Measurements from ENCODE around the gene TMEM134.
"Not testable (repeated sequence)": the region's sequence is repeated elsewhere in the genome, so short reads cannot be mapped to it uniquely, and the experiment has no call there.

Gene TMEM134

DNA sequence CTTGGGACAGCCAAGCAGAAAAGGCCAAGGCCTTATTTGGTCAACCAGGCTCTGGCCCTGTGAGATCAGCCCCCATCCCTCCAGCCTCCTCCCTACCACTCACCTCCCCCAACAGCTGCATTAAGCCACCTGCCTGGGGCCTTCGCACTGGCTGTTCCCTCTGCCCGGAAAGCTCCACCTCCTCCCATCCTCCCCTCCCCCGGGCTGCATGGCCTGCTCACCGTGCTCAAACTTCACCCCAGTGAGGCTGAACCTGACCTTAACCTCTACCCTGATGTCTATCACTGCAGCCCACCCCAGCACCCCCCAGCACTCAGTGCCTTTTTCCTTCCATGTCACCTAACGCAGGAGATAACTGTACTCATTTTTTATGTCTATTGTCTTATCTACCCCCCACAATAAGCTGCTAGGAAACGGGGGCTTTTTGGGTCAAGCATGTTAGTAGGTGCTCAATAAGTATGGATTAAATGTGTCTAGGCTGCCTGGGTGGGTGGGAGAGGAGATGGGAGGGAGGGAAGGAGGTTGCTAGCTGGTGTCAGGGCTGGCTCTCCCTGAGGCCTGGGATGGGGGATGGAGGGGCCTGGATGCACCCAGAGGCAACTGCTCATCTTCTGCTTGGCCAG is 32.5 kb downstream of the TMEM134 start:
- DNase-seq, result no peak

- DNase-seq, result no peak
Observed at GRCh38 chr11:67435727-67436458, 33.2 kb downstream of the TMEM134 start.

GRCh38 chr11:67435031-67435726 is 33.9 kb downstream of the TMEM134 start:
- no peak for DNase-seq

- DNase-seq, result no peak
Observed at GRCh38 chr11:67434395-67434881, 34.6 kb downstream of the TMEM134 start.

GRCh38 chr11:67433536-67434394 is 35.3 kb downstream of the TMEM134 start:
- DNase-seq, result no peak

- no peak for DNase-seq
Observed at GRCh38 chr11:67432655-67433349, 36.2 kb downstream of the TMEM134 start.

DNA sequence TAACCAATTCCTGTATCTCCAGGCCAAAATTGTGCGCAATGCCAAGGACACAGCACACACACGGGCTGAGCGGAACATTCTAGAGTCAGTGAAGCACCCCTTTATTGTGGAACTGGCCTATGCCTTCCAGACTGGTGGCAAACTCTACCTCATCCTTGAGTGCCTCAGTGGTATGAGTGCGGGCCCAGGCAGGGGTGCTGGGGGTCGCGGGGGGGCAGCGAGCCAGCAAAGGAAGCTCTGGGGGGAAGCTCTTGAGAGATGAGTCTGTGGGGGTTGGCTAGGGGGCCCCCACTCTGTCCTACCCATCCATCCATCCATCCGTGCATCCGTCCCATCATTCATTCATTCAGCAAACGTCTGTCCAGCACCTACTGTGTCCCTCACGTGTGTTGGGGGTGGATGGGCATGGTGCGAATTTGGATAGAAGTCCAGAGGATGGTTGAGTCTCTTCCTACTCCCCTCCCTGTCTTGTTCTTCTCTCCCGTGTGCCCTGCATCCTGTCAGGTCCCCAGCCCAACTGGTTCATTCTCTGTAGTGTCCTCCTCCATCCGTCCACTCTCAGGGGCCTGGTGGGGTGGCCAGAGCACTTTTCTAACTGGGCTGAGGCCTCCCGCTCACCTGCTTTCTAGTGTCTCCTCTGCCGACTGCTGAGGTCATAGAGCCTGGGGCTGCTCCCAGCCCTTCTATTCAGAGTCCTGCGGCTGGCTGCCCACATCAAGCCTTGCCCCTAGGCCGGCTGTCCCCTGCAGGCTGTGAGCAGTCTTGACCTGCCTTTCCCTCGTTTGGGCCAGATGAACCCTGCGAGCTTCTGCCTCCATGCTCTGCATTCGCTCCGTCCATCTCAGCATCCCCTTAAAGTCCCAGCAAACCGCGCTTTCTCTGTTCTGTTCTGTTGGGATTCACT is 37.5 kb downstream of the TMEM134 start:
- no peak for DNase-seq

GRCh38 chr11:67429722-67430121 is 39.3 kb downstream of the TMEM134 start:
- no peak for DNase-seq

DNA sequence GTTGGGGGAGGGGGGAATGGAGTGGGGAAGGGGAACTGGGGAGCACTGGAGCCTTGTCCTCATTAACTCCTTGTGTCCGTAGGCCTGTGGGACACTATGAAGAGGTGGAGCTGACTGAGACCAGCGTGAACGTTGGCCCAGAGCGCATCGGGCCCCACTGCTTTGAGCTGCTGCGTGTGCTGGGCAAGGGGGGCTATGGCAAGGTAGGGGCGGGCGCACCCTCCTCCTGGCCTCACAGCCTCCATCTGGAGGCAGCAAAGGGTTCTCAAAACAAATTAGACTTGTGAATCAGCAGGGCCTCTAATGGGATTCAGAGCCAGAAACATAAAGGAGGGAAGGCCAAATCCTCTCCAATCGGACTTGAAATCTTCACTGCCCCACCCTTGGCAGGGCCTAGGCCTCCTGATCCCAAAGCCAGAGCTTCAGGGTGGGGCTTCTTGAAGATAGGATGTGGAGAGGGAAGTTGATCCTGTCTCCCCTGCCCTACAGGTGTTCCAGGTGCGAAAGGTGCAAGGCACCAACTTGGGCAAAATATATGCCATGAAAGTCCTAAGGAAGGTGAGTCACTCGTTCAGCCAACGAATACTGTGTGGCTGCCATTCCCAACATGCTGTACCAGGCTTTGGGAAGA is 39.9 kb downstream of the TMEM134 start:
- DNase-seq, result no peak

DNA sequence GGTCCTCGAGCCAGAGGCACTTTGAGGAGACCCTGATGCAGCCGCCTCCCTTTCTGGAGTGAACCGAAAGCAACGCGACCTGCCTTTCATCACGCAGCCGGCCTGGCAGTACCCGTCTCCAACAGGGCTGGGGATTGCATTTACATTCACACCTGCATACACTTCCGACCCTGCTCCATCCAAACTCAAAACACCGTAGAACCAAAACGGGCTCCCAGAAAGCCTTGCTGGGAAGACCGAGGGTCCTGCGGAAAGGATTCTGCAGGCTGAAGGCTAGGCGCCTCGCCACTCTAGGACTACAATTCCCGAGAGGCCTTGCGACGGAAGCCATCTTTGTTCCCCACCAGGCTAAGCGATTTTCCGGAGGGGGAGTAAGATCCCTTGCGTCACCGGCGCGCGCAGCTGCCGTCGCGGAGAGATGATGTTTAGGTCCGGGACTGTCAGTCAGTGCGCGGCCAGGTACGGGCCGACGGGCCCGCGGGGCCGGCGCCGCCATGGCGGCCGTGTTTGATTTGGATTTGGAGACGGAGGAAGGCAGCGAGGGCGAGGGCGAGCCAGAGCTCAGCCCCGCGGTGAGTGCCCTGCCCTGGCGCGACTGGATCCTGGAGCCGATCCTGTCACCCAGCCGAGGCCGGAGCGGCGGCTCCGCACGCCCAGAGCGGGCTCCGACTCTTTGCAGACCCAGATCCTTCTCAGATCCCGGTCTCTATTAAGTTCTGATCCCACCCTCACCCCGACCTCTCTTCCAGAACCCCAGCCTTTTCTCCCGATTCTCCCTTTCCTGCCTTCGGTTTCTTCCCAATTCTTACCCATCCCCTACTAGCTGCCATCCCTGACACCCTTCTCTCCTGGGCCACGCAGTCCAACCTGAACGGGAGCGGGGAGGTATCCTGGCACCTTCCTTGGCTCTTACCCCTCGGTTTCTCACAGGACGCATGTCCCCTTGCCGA is 40.7 kb downstream of the TMEM134 start, which contains the start of gene RPS6KB2:
RPS6KB2 (plus strand) TSS at position 443 of the 950 bp plus-strand sequence; CDS start at position 495, 52 bp downstream.
- DNase-seq, result peak; percentile 95

- DNase-seq, result not testable (repeated sequence)
Observed at GRCh38 chr11:67427364-67427859, 41.6 kb downstream of the TMEM134 start.

DNA sequence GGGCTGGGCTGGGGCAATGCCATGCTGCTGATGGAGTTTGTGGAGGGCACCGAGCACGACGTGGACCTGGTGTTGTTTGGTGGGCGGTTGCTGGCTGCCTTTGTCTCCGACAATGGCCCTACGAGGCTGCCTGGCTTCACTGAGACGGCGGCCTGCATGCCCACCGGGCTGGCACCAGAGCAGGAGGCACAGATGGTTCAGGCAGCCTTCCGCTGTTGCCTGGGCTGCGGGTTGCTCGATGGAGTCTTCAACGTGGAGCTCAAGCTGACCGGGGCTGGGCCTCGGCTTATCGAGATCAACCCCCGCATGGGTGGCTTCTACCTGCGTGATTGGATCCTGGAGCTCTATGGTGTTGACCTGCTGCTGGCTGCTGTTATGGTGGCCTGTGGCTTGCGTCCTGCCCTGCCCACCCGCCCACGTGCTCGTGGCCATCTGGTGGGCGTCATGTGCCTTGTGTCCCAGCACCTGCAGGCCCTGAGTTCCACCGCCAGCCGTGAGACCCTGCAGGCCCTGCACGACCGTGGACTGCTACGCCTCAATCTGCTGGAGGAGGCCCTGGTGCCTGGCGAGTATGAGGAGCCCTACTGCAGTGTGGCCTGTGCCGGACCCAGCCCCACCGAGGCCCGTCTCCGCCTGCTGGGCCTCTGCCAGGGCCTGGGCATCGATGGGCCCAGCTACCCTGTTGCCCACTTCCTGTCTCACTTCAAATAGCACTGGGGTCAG is 45.0 kb downstream of the TMEM134 start:
- no peak for DNase-seq

DNA sequence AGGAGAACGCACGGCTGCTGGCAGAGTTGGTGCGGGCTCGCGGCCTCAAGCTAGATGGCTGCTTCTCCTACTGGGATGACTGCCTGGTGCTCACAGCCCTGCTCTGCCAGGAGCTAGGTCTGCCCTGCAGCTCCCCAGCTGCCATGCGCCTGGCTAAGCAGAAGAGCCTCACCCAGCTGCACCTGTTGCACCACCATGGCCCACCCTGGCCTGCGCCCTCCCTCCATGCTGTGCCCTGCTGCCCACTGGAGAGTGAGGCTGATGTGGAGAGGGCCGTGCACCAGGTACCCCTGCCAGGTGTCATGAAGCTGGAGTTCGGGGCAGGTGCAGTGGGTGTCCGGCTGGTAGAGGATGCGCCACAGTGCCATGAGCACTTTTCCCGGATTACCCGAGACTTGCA is 45.6 kb downstream of the TMEM134 start:
- no peak for DNase-seq

DNA sequence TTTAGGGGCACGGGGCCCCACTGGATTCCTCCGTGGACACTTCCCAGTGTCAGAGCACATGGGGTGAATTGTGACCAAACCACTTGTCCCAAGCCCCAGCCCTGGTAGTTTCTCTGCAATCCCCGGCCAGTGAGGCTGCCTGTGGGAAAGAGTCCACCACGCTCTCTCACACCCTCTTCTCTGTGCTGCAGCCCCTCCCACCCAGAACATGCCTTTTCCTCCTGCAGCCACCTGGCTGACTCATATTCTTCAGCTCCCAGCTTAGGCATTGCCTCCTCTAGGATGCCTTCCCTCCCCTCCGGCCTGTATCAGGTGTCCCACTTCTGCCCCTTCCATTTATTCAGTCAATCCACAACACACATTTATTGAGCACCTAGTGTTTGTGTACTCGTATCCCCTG is 46.2 kb downstream of the TMEM134 start:
- DNase-seq, result no peak

DNA sequence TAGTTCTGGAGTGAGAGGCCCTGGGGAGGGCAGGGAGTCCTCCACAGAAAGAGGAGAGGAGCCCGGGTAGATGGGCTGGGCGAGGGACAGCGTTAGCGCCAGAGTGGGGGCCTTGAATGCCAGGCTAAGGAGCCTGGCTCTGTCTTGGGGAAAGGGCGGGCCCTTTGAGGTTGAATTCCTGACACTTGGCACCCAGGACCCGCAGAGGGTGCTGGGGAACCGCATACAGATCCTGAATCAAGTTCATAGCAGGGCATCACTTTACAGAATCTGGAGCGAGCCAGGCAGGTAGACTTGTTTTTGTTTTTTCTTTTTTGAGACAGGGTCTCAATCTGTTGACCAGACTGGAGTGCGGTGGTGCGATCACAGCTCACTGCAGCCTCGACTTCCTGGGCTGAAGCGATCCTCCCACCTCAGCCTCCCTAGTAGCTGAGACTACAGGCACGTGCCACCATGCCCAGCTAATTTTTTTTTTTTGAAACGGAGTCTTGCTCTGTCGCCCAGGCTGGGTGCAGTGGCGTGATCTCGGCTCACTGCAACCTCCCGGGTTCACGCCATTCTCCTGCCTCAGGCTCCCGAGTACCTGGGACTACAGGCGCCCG is 47.5 kb downstream of the TMEM134 start:
- DNase-seq, result no peak

GRCh38 chr11:67420646-67421429 is 48.2 kb downstream of the TMEM134 start:
- DNase-seq, result peak; percentile 82

DNA sequence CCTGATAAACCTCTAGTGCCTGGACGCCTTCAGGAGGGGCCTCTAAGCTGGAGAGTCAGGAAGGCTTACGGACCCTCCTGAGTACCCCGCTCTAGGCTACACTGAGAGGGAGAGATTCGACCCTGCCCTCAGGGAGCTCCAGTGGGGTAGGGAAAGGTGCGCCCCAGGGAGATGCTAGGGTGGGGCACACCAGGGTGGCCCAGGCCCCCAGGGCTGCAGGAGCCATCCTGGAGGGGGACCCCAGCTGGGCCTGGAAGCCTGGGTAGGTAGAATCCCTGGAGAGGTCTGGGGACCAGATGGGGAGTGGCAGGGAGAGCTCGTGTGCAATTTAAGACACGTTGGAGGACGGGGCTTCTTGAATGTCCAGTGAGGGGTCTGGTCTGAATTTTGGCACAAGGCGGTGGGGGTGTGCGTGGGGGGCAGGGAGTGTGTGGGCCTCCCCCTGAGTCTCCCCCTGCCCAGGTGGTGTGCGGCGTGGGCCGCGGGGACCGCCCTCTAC is 48.9 kb downstream of the TMEM134 start:
- no peak for DNase-seq

Measured in DMS79 (cell line).